ENCODE measurements around the gene PARVA. TPM values are rescaled to one million over a fixed set of nuclear protein-coding genes. Genes with fewer than 3 reads are reported as not detected.

The PARVA gene
- total and polyA plus RNA-seq, 2 of the 8 experiments (the other 6 are each of a cell fraction or from before 2014, with no cell fraction given), result 3.1 to 13.5 TPM

- Histone ChIP-seq H3K79me2 (ENCODE audit: control insufficient read depth in 1 of 2, insufficient read depth in 2 of 2, low read length in 2 of 2) (no peaks in the 10 kb centered on the region), H3K9me3 (ENCODE audit: insufficient read depth in 2 of 2, low read depth in 1 of 2, low read length in 1 of 2) (no peaks in the 10 kb centered on the region), H3K27ac (ENCODE audit: low read depth, low read length) (no peak overlapping the region), H3K23ac (ENCODE audit: insufficient read length) (no peak overlapping the region), H3K4me3 (ENCODE audit: extremely low read depth in 1 of 4, insufficient read depth in 2 of 4, low read depth in 3 of 4, low read length in 4 of 4) (no peak overlapping the region), H3K4ac (replicated peaks; ENCODE audit: insufficient read length, low read depth, low read length) (no peak overlapping the region), H2AFZ (ENCODE audit: low read length) (no peak overlapping the region), H3K4me1 (replicated peaks in 1 of 4; ENCODE audit: control insufficient read depth in 3 of 4, insufficient read depth in 4 of 4, low read length in 3 of 4) (no peaks in the 10 kb centered on the region), H3K36me3 (ENCODE audit: control insufficient read depth in 2 of 4, insufficient read depth in 4 of 4, low read length in 3 of 4) (no peaks in the 10 kb centered on the region), H3K27me3 (replicated peaks in 1 of 4; ENCODE audit: control insufficient read depth in 3 of 4, extremely low read depth in 1 of 4, insufficient read depth in 3 of 4, low read length in 3 of 4) (no peaks in the 10 kb centered on the region), H2BK15ac (ENCODE audit: low read length) (no peak overlapping the region), H4K91ac (replicated peaks; ENCODE audit: insufficient read length, low read length) (no peak overlapping the region), H2BK20ac (ENCODE audit: low read length) (no peak overlapping the region; the same call in 1 of the 2 replicates), H3K9ac (replicated peaks in 1 of 4; ENCODE audit: extremely low read depth in 1 of 4, low read depth in 3 of 4, low read length in 3 of 4) (no peak overlapping the region), H4K20me1 (replicated peaks in 1 of 2; ENCODE audit: control insufficient read depth in 1 of 2, insufficient read depth in 2 of 2, low read length in 2 of 2) (no peaks in the 10 kb centered on the region), H3K79me1 (ENCODE audit: low read depth, low read length) (no peaks in the 10 kb centered on the region), H3K23me2 (ENCODE audit: low read depth, low read length) (no peaks in the 10 kb centered on the region), H2BK5ac (ENCODE audit: low read depth, low read length) (no peak overlapping the region), H2AK5ac (ENCODE audit: low read depth, low read length) (no peak overlapping the region), H4K5ac (ENCODE audit: insufficient read length, low read depth, low read length) (no peak overlapping the region), H4K8ac (ENCODE audit: extremely low read depth, insufficient read depth, low read length) (no peak overlapping the region), H3K18ac (ENCODE audit: extremely low read depth, low read length) (no peak overlapping the region), H2BK12ac (ENCODE audit: low read depth, low read length) (no peak overlapping the region), H3K56ac (replicated peaks; ENCODE audit: insufficient read length, low read depth, low read length) (no peak overlapping the region), H3K14ac (ENCODE audit: insufficient read length) (no peak overlapping the region), H2BK120ac (replicated peaks; ENCODE audit: low read depth, low read length) (no peak overlapping the region), H3K4me2 (ENCODE audit: insufficient read depth in 1 of 2, low read depth in 2 of 2, low read length in 2 of 2) (no peak overlapping the region)
- FAIRE-seq (no peak), DNase-seq (ENCODE audit: low read depth in 1 of 2, low spot score in 2 of 2) (no peak)
- CTCF ChIA-PET (ENCODE audit: partially characterized antibody), result interaction anchor here (0.6 to 1.0 kb wide), 3 partner anchors 8 to 176 kb away, joined by 3 to 4 read pairs (median 4); no protein-coding TSS in a partner anchor
- WGBS, 2 experiments (ENCODE audit: extremely low coverage in 1 of 2, insufficient coverage in 1 of 2, insufficient read length in 1 of 2, insufficient replicate concordance in 2 of 2, low coverage in 1 of 2, low lambda C conversion rate in 2 of 2, missing lambda C conversion rate in 1 of 2), result 81% methylated on average over 4 of the region's 4 CpGs; no CpG with 5 or more reads in 1 of the 2 experiments
- POLR2A ChIA-PET (ENCODE audit: partially characterized antibody), result no interaction called here
- no peak for TF ChIP-seq JUN (IDR thresholded peaks at IDR 0.05; ENCODE audit: low read depth, low read length)
- TF ChIP-seq SIX5 (IDR thresholded peaks at IDR 0.05; ENCODE audit: low read depth, low read length), result no peak
- no peak for TF ChIP-seq NRF1 (IDR thresholded peaks at IDR 0.05; ENCODE audit: low read depth, low read length)
- TF ChIP-seq CBX8 (IDR thresholded peaks at IDR 0.05; ENCODE audit: borderline replicate concordance, low read depth, low read length), result no peak
- no peak for TF ChIP-seq EGR1 (IDR thresholded peaks at IDR 0.05; ENCODE audit: borderline replicate concordance, low read depth, low read length)
- TF ChIP-seq HDAC6 (IDR thresholded peaks at IDR 0.05; ENCODE audit: low read depth, low read length), result no peak
Observed at GRCh38 chr11:12507391-12507790, 130.0 kb downstream of the PARVA start.

All from H1 (cell line).